SH-SY5Y (cell line): ENCODE measurements around the gene SQSTM1.

Source experiments
- GATA2 ChIP-seq: IDR thresholded peaks from 2 replicates; pipeline ENCODE4 v1.6.1; 2011; ENCODE audit warnings: mild to moderate bottlenecking, low read depth, low read length
- GATA3 ChIP-seq: IDR thresholded peaks from 2 replicates; pipeline ENCODE4 v1.6.1; 2011; ENCODE audit warnings: low read depth, mild to moderate bottlenecking, low read length, moderate library complexity

The SQSTM1 gene

DNA sequence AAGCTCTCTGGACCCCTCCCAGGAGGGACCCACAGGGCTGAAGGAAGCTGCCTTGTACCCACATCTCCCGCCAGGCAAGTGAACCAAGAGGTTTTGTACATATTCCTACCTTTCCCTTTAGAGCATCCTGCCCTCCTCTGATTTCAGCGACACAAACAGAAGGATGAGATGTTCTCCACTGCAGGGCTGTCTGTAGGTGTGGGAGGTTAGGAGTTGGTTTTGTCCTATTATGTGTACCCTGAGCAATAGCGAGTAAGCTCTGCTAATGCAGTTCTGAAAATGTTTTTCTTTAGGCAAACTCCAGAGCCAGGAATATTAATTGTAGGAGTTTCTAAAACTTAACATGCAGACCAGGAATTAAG, 13.0 kb downstream of the SQSTM1 start:
- TF ChIP-seq GATA3 (no peak), GATA2 (no peak)

- no peak for TF ChIP-seq GATA3
- TF ChIP-seq GATA2, result no peak
Observed at GRCh38 chr5:179834120-179834519, 13.4 kb downstream of the SQSTM1 start.

DNA sequence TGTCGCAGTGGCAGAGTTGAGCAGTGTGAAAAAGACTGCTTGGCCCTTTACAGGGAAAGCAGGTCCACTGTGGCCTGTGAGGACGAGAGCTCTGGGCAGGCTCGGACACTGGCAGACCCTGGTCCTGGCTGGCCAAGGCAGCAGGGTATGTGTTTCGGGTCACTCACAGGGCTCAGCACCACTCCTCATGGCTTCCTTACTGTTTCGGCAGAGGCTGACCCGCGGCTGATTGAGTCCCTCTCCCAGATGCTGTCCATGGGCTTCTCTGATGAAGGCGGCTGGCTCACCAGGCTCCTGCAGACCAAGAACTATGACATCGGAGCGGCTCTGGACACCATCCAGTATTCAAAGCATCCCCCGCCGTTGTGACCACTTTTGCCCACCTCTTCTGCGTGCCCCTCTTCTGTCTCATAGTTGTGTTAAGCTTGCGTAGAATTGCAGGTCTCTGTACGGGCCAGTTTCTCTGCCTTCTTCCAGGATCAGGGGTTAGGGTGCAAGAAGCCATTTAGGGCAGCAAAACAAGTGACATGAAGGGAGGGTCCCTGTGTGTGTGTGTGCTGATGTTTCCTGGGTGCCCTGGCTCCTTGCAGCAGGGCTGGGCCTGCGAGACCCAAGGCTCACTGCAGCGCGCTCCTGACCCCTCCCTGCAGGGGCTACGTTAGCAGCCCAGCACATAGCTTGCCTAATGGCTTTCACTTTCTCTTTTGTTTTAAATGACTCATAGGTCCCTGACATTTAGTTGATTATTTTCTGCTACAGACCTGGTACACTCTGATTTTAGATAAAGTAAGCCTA, 15.7 kb downstream of the SQSTM1 start:
- no peak for TF ChIP-seq GATA2
- TF ChIP-seq GATA3, result no peak

DNA sequence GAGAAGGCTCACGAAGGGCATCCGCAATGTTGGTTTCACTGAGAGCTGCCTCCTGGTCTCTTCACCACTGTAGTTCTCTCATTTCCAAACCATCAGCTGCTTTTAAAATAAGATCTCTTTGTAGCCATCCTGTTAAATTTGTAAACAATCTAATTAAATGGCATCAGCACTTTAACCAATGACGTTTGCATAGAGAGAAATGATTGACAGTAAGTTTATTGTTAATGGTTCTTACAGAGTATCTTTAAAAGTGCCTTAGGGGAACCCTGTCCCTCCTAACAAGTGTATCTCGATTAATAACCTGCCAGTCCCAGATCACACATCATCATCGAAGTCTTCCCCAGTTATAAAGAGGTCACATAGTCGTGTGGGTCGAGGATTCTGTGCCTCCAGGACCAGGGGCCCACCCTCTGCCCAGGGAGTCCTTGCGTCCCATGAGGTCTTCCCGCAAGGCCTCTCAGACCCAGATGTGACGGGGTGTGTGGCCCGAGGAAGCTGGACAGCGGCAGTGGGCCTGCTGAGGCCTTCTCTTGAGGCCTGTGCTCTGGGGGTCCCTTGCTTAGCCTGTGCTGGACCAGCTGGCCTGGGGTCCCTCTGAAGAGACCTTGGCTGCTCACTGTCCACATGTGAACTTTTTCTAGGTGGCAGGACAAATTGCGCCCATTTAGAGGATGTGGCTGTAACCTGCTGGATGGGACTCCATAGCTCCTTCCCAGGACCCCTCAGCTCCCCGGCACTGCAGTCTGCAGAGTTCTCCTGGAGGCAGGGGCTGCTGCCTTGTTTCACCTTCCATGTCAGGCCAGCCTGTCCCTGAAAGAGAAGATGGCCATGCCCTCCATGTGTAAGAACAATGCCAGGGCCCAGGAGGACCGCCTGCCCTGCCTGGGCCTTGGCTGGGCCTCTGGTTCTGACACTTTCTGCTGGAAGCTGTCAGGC, 16.6 kb downstream of the SQSTM1 start:
- TF ChIP-seq GATA2 (no peak), GATA3 (no peak)

DNA sequence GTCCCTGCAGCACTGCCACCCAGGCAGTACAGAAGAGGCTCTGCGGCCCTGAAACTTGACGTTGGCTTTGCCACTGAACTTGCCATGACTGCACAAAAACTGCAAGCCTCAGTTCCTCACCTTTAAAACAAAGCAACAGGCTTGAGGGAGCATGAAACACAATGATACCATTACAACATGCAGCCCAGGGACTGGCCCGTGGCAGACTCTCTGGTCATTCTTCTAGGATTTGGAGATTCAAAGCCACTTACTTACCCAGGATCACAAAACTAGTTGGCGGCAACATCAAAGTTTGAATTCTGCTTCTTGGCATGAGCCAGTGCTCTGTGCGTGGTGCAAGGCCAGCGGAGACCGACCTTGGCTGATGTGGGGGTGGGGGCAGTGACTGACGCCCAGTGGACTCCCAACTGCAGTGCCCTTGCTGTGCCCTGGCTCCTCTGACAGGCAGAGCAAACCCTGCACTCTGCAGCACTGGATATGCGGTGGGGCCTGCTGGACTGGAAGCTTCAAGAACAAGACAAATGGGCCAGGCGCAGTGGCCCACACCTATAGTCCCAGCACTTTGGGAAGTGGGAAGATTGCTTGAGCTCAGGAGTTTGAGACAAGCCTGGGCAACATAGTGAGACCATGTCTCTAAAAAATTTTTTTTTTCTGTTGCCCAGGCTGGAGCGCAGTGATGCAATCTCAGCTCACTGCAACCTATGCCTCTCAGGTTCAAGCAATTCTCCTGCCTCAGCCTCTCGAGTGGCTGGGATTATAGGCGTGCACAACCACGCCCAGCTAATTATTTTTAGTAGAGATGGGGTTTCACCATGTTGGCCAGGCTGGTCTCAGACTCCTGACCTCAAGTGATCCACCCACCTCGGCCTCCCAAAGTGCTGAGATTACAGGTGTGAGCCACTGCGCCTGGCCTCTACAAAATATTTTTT, 18.9 kb downstream of the SQSTM1 start:
- TF ChIP-seq GATA2 (no peak), GATA3 (no peak)

DNA sequence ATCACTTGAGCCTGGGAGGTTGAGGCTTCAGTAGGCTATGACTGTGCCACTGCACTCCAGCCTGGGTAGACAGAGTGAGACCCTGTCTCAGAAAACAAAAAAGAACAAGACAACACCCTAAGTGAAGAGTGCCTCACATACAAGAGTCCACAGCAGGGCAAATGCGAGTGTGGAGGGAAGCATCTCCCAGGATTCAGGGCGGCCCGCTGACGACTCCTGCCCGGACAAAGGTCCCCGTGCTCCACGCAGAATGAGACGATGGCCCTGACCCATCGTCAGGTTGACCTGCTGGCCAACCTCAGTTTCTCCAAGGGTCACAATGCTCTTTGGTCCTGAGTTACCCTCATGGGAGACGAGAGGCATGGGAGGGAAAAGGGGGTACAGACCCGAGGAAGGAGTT, 19.6 kb downstream of the SQSTM1 start:
- no peak for TF ChIP-seq GATA3
- no peak for TF ChIP-seq GATA2

GRCh38 chr5:179840766-179841165, 20.1 kb downstream of the SQSTM1 start:
- no peak for TF ChIP-seq GATA3
- no peak for TF ChIP-seq GATA2

- no peak for TF ChIP-seq GATA2
- no peak for TF ChIP-seq GATA3
Observed at GRCh38 chr5:179841621-179842020, 20.9 kb downstream of the SQSTM1 start.

DNA sequence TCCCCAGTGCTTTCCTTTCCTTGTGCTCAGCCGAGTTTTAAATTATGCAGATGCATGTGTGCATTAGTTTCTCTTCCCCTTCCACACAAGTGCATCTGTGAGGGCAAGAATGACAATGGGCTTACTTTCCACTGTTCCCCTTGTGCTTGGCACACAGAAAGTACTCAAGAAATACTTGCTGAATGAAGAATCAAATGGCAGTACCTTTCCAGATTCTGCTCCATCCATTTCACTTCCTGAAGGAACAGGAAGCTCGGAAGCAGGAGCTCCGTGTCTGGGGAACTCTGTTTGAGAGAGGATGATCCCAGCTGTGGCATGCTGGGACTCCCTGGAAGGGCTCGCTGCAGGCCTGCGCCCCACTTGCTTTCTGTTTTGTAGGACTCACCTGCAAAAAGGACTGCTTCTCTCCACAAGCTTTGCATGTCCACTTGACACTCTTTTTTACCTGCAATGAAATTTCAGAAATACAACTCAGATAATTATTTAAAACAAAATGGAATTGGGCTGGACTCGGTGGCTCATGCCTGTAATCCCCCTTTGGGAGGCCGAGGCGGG, 32.4 kb downstream of the SQSTM1 start:
- TF ChIP-seq GATA2 (no peak), GATA3 (no peak)

- TF ChIP-seq GATA2 (no peak), GATA3 (no peak)
Observed at GRCh38 chr5:179854356-179854755, 33.7 kb downstream of the SQSTM1 start.

DNA sequence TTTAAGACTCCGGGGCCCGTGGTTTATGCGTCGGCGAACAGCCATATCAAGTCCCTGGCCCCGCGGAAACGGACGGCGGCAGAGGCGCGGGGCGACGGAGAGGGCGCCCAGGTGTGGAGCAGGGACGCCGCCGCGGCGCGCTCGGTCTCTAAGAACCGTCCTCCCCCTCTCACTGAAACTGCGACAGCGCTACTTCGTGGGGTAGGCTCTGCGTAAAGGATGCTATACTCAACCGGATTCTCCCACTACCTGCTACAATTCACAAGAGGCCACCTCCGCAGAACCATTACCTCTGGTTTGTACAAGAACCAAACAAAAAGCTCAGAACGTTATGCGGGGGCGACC, 37.5 kb downstream of the SQSTM1 start:
- TF ChIP-seq GATA2 (no peak), GATA3 (no peak)

DNA sequence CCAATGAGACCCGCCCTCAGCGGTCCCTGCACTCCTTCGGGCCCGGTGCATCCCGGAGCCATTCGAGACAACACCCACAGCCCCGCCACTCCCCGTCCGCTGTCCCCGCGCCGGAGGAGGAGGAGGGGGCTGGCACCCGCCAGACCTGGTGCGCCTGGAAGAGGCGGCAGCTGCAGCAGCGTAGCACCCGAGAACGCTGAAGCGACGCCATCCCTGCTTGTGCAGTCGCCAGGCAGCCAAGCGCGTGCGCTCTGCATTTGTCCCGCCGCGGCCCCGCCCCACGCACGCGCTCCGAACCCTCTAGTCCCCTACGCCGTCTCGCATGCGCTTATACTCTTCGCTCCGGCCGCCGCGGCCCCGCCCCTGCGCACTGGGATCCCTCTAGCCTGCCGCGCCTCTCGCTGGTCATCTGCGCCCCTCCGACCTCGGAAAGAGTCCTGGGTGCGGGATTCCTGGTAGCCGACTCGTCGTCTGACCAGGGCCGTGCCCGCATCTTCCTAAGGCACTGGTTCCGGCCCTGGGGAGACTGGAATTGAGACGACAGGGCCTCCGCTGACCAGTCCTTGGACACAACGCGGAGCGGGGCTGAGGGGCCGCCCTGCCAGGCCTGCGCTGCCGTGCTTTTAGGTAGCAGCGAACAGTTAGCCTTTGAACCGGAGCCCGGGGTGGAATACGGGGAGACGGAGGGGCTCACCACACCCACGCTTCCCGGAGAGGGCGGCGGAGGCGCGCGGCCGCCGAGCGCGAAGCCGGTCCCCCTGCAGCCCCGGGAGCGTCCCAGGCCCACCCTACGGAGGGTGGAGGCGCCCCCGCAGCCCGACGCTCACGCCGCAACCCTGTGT, 38.1 kb downstream of the SQSTM1 start, which contains the start of gene MRNIP:
MRNIP (minus strand) TSS at position 232 of the 842 bp plus-strand sequence; CDS start at position 211, 21 bp downstream.
- TF ChIP-seq GATA3 (no peak), GATA2 (no peak)

DNA sequence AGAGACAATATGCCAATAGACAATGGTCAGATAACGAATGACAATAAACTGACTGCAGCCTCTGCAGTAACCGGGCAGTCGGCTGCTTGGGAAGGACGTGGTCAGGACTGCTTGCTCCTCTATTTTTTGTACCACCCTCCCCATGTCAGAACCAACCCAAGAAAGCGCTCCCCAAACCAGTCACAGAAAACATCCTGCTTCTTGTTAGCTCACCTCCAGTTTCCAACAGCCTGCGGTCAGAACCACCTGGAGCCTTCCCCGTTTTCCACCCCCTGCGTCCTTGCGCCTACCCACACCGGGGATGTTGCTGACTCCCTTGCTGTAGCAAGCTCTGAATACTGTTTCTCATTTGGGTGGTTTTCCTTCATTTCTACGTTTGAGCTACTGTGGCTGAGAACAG, 39.6 kb downstream of the SQSTM1 start:
- TF ChIP-seq GATA2 (no peak), GATA3 (no peak)

GRCh38 chr5:179862296-179862695, 41.6 kb downstream of the SQSTM1 start:
- no peak for TF ChIP-seq GATA2
- no peak for TF ChIP-seq GATA3
